ENCODE data around the gene FAM78A.

DNA sequence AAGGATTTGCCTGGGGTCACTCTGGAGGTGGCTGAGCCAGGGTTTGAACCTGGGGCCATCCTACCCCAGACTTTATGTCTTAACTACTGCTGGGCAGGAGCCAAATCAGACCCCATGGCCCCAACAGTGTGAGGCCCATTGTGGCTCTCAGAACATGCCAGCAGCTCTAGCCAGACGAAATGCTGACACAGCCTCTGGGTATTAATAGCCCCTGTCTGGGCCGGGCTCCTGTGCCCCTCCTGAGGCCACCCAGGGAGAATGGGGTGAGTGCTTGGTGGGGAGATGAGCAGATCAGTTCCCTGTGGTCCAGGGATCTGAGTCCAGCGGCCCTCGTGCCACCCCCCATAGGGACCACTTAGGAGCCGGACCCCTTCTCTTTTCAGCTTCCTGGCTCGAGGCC lies 11.0 kb upstream of the FAM78A start:
- TF ChIP-seq CTCF (IDR thresholded peaks at IDR 0.05; ENCODE audit: low read length) (no peak), EZH2 (optimal IDR thresholded peaks at IDR 0.05; ENCODE audit: low read depth, low read length) (no peak), EZH2phosphoT487 (IDR thresholded peaks at IDR 0.05; ENCODE audit: low read length) (no peak)
